Gastrocnemius medialis (tissue), 4 donors: ENCODE results near the gene NKX2-1.

Source experiments
- CTCF ChIP-seq, 5 experiments: fragments of 450-650 bp in 3 of 5; fragments of 200-600 bp in 2 of 5; sonication (generic) in 2 of 5; IDR thresholded peaks in 4 of 5; conservative IDR thresholded peaks in 1 of 5; 1 replicate in 4 of 5; 2 replicates in 1 of 5; pipeline ENCODE4 v1.5.1; 2016 to 2019; ENCODE audit warnings: antibody characterized with exemption in 5 of 5, mild to moderate bottlenecking in 3 of 5, moderate library complexity in 3 of 5
- POLR2A ChIP-seq, 2 donors: fragments of 450-650 bp; IDR thresholded peaks; one replicate each; pipeline ENCODE4 v1.6.1; 2017; ENCODE audit warnings: antibody characterized with exemption in 2 of 2, mild to moderate bottlenecking in 2 of 2, moderate library complexity in 2 of 2

DNA sequence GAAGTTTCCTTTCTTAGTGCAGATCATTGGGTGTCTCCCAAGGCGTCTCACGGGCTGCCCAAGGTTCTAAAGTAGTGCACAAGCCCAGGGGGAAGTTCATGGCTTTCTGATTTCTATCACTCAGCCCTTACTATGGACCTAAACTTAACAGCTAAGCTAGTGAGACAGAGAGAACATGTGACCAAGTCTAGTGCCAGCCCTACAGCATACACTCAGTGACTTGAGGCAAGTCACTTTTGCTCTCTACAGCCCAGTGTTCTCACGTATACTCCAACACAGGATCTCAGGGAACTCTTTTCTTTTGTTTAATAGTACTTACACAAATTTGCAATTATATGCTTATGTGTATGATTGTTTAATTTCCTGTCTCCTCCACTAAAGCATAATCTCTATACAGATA is 48.6 kb downstream of the NKX2-1 start:
- TF ChIP-seq CTCF (IDR thresholded peaks at IDR 0.05 in 4 of 5, conservative IDR thresholded peaks at IDR 0.05 in 1 of 5) (no peak), POLR2A (IDR thresholded peaks at IDR 0.05) (no peak)
